Thoracic aorta (tissue), 2 donors: ENCODE measurements around the gene KPNA4. TPM values are rescaled to one million over a fixed set of nuclear protein-coding genes. Genes with fewer than 3 reads are reported as not detected.

Source experiments
- ATAC-seq: fragments of 150-250 bp; one replicate; pipeline ENCODE4 v1.8.0; 2017; ENCODE audit warnings: low read depth; ENCODE audit not compliant: insufficient number of reproducible peaks, low FRiP score
- DNase-seq: peaks from one replicate; pipeline ENCODE4 v3.0.0-alpha.2; 2020; ENCODE audit warnings: low spot score
- H3K27ac ChIP-seq, 2 donors: fragments of 200-600 bp; sonication (generic); 1 replicate in 1 of 2; 2 replicates in 1 of 2; pipeline ENCODE4 v1.5.1; 2016; ENCODE audit warnings: mild to moderate bottlenecking in 2 of 2, moderate library complexity in 2 of 2
- H3K27me3 ChIP-seq: fragments of 200-600 bp; sonication (generic); replicated peaks from 2 replicates; pipeline ENCODE4 v1.6.0; 2016; ENCODE audit warnings: mild to moderate bottlenecking; ENCODE audit not compliant: insufficient read depth
- H3K36me3 ChIP-seq: fragments of 200-600 bp; sonication (generic); one replicate; pipeline ENCODE4 v1.5.1; 2016
- H3K4me1 ChIP-seq, 2 donors: fragments of 200-600 bp; sonication (generic); 1 replicate in 1 of 2; 2 replicates in 1 of 2; pipeline versions ENCODE4 v1.5.1 to v1.6.0; 2016; ENCODE audit warnings: low read depth in 2 of 2, mild to moderate bottlenecking in 1 of 2; ENCODE audit not compliant: control insufficient read depth in 1 of 2
- H3K4me3 ChIP-seq: fragments of 200-600 bp; sonication (generic); 2 replicates; pipeline ENCODE4 v1.5.1; 2016; ENCODE audit warnings: mild to moderate bottlenecking
- H3K9me3 ChIP-seq: fragments of 200-600 bp; sonication (generic); 2 replicates; pipeline ENCODE4 v1.5.1; 2016
- CTCF ChIP-seq: fragments of 200-600 bp; sonication (generic); IDR thresholded peaks from one replicate; pipeline ENCODE4 v1.5.1; 2019; ENCODE audit warnings: antibody characterized with exemption
- total RNA-seq, 2 donors: library from RNA; depleted of rRNA; stranded (reverse); fragments of >200 nt; gene quantifications; one replicate each; pipeline versions ENCODE4 v1.1.0 to v1.2.3, GENCODE V29; 2016

KPNA4 gene
- 10 to 100 TPM; 24.2 to 58.1 TPM for total RNA-seq

GRCh38 chr3:160565442-160566403 is at the start of gene KPNA4:
TSS of gene KPNA4 (minus strand) at chr3:160565571. CDS start at chr3:160565282, 289 bp downstream.
- ATAC-seq (peak; percentile 96), DNase-seq (peak; percentile 94)
- H3K36me3 ChIP-seq = no peaks in the 10 kb centered on the region
- peak within 1 kb of the TSS; percentile 98 for H3K4me3 ChIP-seq
- H3K4me1 ChIP-seq = peaks cover 34 to 38% of the 10 kb centered on the region in 2 donors
- no peaks in the 10 kb centered on the region for H3K27me3 ChIP-seq
- TF ChIP-seq CTCF = no peak
- H3K27ac ChIP-seq = peak within 1 kb of the TSS; percentile 98 to 99
- H3K9me3 ChIP-seq = no peaks in the 10 kb centered on the region

GRCh38 chr3:160613661-160614060 is 48.3 kb upstream of the KPNA4 start:
- H3K9me3 ChIP-seq = no peaks in the 10 kb centered on the region
- no peak overlapping the region for H3K27ac ChIP-seq
- H3K4me3 ChIP-seq = no peak overlapping the region
- no peaks in the 10 kb centered on the region for H3K27me3 ChIP-seq
- ATAC-seq (no peak), DNase-seq (no peak)
- peaks cover 0 to 6% of the 10 kb centered on the region in 2 donors for H3K4me1 ChIP-seq
- H3K36me3 ChIP-seq = no peaks in the 10 kb centered on the region
- no peak for TF ChIP-seq CTCF

GRCh38 chr3:160612386-160613075 is 47.2 kb upstream of the KPNA4 start:
- no peaks in the 10 kb centered on the region for H3K36me3 ChIP-seq
- no peaks in the 10 kb centered on the region for H3K4me1 ChIP-seq
- no peak overlapping the region for H3K4me3 ChIP-seq
- no peaks in the 10 kb centered on the region for H3K27me3 ChIP-seq
- no peak overlapping the region for H3K27ac ChIP-seq
- no peaks in the 10 kb centered on the region for H3K9me3 ChIP-seq
- no peak for TF ChIP-seq CTCF
- ATAC-seq (no peak), DNase-seq (no peak)

- Histone ChIP-seq H3K27me3 (no peaks in the 10 kb centered on the region), H3K27ac (no peak overlapping the region), H3K4me3 (no peak overlapping the region), H3K9me3 (no peaks in the 10 kb centered on the region), H3K4me1 (no peaks in the 10 kb centered on the region), H3K36me3 (no peaks in the 10 kb centered on the region)
- no peak for DNase-seq
- TF ChIP-seq CTCF = no peak
- ATAC-seq = no peak
Measured at GRCh38 chr3:160611141-160611540, 45.8 kb upstream of the KPNA4 start.

- Histone ChIP-seq H3K9me3 (no peaks in the 10 kb centered on the region), H3K36me3 (no peaks in the 10 kb centered on the region), H3K4me1 (no peaks in the 10 kb centered on the region), H3K4me3 (no peak overlapping the region), H3K27me3 (no peaks in the 10 kb centered on the region), H3K27ac (no peak overlapping the region)
- no peak for TF ChIP-seq CTCF
- ATAC-seq = no peak
- no peak for DNase-seq
Measured at GRCh38 chr3:160608870-160609269, 43.5 kb upstream of the KPNA4 start.
